Measurements from ENCODE around the gene SCFD2. TPM values are rescaled to one million over a fixed set of nuclear protein-coding genes. Genes with fewer than 3 reads are reported as not detected.

Gene SCFD2
- total RNA-seq, 1 experiment from 2014 or later, result 8.4 TPM

DNA sequence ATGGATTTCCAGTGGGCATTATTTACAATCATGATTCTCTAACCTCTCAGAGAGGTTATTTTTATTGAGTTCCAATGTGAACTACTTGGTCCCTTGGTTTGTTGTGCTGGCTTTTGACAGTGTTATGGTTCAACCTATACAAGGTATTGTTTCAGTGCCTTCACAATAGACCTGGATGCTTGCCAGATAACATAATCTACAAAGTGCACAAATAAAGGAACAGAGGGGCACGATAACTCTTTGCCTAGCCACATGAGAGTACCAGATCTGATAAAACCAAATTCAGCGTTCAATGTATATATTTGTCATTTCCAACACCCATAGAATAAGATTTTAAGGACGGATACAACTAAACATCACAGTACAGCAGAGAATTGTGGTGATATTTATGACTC lies 382.9 kb downstream of the SCFD2 start:
- intact Hi-C loops (cut with micrococcal nuclease; ENCODE audit: unreplicated experiment), result loop anchor here (2.0 to 10.0 kb wide), 5 partner anchors 261 to 1252 kb away; no protein-coding TSS in a partner anchor
- ChIA-PET POLR2A (ENCODE audit: low non-redundant PET) (no interaction called here), CTCF (interaction anchor here (0.9 to 1.4 kb wide), 4 partner anchors 438 to 1251 kb away, joined by 3 to 7 read pairs (median 5); no protein-coding TSS in a partner anchor)
- Histone ChIP-seq H3K27me3 (replicated peaks; ENCODE audit: insufficient read depth, low read depth, low read length, poor library complexity) (no peaks in the 10 kb centered on the region), H3K36me3 (ENCODE audit: insufficient read depth, low read length, poor library complexity, severe bottlenecking) (no peaks in the 10 kb centered on the region), H3K27ac (ENCODE audit: low read depth, low read length, poor library complexity, severe bottlenecking) (no peak overlapping the region), H3K4me1 (ENCODE audit: insufficient read depth, low read length, poor library complexity, severe bottlenecking) (no peaks in the 10 kb centered on the region), H3K9me3 (ENCODE audit: low read depth, low read length, poor library complexity, severe bottlenecking) (no peaks in the 10 kb centered on the region), H3K4me3 (ENCODE audit: low read depth, low read length, poor library complexity, severe bottlenecking) (no peak overlapping the region)
- DNase-seq (ENCODE audit: low spot score), result no peak
- TF ChIP-seq CTCF (conservative IDR thresholded peaks at IDR 0.05; ENCODE audit: low read depth, low read length), result no peak
- TF ChIP-seq EZH2 (IDR thresholded peaks at IDR 0.05; ENCODE audit: borderline replicate concordance, low read depth, low read length, poor library complexity, severe bottlenecking), result no peak
- no TSS peak for BruUV-seq (replicated peaks)

DNA sequence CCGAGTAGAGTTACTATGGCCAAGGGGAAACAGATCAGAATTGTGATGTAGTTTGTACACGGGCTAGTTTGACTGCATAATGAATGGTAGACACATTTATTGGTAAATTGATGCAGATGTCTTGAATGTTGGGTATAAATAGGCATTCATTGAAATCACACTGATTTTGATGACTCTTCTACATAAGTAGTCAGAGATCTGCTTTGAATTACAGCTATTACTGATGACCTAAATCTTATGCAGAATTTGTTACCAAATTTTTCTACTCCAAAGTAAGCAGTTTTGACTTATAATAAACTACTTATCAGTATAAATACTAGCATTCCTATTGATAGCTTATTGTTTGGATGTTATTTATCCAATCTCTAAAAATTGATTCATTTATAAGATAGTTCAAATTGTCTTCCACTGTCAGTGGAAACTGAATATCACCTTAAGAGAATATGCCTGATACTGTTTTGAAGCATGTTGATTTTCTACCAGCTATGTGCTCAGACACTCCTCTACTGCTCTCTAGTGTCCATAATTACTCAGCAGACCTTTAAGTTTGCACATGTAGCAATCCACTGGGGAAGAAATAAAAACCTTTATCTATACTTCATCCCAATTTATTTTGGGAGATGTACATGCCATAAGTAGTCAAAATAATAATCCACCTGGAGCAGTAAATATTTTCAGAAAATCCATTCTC lies 383.5 kb downstream of the SCFD2 start:
- BruUV-seq (replicated peaks), result no TSS peak
- intact Hi-C loops (cut with micrococcal nuclease; ENCODE audit: unreplicated experiment), result loop anchor here (2.0 to 10.0 kb wide), 5 partner anchors 260 to 1252 kb away; no protein-coding TSS in a partner anchor
- Histone ChIP-seq H3K4me1 (ENCODE audit: insufficient read depth, low read length, poor library complexity, severe bottlenecking) (no peaks in the 10 kb centered on the region), H3K4me3 (ENCODE audit: low read depth, low read length, poor library complexity, severe bottlenecking) (no peak overlapping the region), H3K27me3 (replicated peaks; ENCODE audit: insufficient read depth, low read depth, low read length, poor library complexity) (no peaks in the 10 kb centered on the region), H3K27ac (ENCODE audit: low read depth, low read length, poor library complexity, severe bottlenecking) (no peak overlapping the region), H3K36me3 (ENCODE audit: insufficient read depth, low read length, poor library complexity, severe bottlenecking) (no peaks in the 10 kb centered on the region), H3K9me3 (ENCODE audit: low read depth, low read length, poor library complexity, severe bottlenecking) (no peaks in the 10 kb centered on the region)
- POLR2A ChIA-PET (ENCODE audit: low non-redundant PET), result no interaction called here
- DNase-seq (ENCODE audit: low spot score), result peak; percentile 35
- TF ChIP-seq CTCF (conservative IDR thresholded peaks at IDR 0.05; ENCODE audit: low read depth, low read length) (peak; percentile 59), EZH2 (IDR thresholded peaks at IDR 0.05; ENCODE audit: borderline replicate concordance, low read depth, low read length, poor library complexity, severe bottlenecking) (no peak)
- CTCF ChIA-PET, result interaction anchor here (1.0 to 1.4 kb wide), 3 partner anchors 437 to 1252 kb away, joined by 4 to 7 read pairs (median 6); no protein-coding TSS in a partner anchor

GRCh38 chr4:52979821-52980590 lies 385.9 kb downstream of the SCFD2 start:
- no peak for DNase-seq (ENCODE audit: low spot score)
- BruUV-seq (replicated peaks), result no TSS peak
- intact Hi-C loops (cut with micrococcal nuclease; ENCODE audit: unreplicated experiment), result loop anchor here (1.0 to 10.0 kb wide), 5 partner anchors 258 to 1255 kb away; no protein-coding TSS in a partner anchor
- H3K4me1 ChIP-seq (ENCODE audit: insufficient read depth, low read length, poor library complexity, severe bottlenecking), result no peaks in the 10 kb centered on the region
- no peak overlapping the region for H3K4me3 ChIP-seq (ENCODE audit: low read depth, low read length, poor library complexity, severe bottlenecking)
- TF ChIP-seq CTCF (conservative IDR thresholded peaks at IDR 0.05; ENCODE audit: low read depth, low read length) (no peak), EZH2 (IDR thresholded peaks at IDR 0.05; ENCODE audit: borderline replicate concordance, low read depth, low read length, poor library complexity, severe bottlenecking) (no peak)
- no peaks in the 10 kb centered on the region for H3K36me3 ChIP-seq (ENCODE audit: insufficient read depth, low read length, poor library complexity, severe bottlenecking)
- H3K9me3 ChIP-seq (ENCODE audit: low read depth, low read length, poor library complexity, severe bottlenecking), result no peaks in the 10 kb centered on the region
- no peaks in the 10 kb centered on the region for H3K27me3 ChIP-seq (replicated peaks; ENCODE audit: insufficient read depth, low read depth, low read length, poor library complexity)
- ChIA-PET POLR2A (ENCODE audit: low non-redundant PET) (no interaction called here), CTCF (no interaction called here)
- no peak overlapping the region for H3K27ac ChIP-seq (ENCODE audit: low read depth, low read length, poor library complexity, severe bottlenecking)

Measured in A673 (cell line).